Testis (tissue), 2 donors: ENCODE results near the gene COX10.

Experiments used
- POLR2A ChIP-seq: fragments of 450-650 bp; IDR thresholded peaks from one replicate; pipeline ENCODE4 v1.6.1; 2017; ENCODE audit warnings: antibody characterized with exemption, mild to moderate bottlenecking, moderate library complexity
- TF ChIP-seq, protein P1 (sequence below), 3 experiments: fragments of 450-650 bp in 2 of 3; fragments of 200-600 bp in 1 of 3; sonication (generic) in 1 of 3; IDR thresholded peaks; one replicate each; pipeline ENCODE4 v1.5.1; 2016 to 2019; ENCODE audit warnings: antibody characterized with exemption in 3 of 3, mild to moderate bottlenecking in 2 of 3, moderate library complexity in 1 of 3

DNA sequence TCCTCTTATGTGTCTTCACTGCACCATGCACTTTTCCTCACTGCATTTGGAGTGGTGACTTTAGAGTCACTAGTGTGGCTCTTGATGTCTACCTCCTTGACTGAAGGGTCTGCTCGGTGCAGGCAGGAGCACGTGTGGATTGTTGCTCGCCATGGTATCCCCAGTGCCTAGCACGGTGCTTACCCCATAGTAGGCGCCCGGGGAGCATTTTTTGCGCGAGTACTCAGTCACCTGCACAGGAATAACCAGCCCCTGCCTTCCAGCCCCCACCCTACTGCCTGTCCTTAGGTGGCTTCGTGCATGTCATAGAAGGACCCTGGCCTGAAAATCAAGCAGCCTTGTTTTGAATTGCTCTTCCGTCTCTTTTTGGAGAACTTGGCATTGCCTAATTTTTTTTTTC lies 136.1 kb downstream of the COX10 start:
- TF ChIP-seq POLR2A = no peak
- TF ChIP-seq, protein P1, sequence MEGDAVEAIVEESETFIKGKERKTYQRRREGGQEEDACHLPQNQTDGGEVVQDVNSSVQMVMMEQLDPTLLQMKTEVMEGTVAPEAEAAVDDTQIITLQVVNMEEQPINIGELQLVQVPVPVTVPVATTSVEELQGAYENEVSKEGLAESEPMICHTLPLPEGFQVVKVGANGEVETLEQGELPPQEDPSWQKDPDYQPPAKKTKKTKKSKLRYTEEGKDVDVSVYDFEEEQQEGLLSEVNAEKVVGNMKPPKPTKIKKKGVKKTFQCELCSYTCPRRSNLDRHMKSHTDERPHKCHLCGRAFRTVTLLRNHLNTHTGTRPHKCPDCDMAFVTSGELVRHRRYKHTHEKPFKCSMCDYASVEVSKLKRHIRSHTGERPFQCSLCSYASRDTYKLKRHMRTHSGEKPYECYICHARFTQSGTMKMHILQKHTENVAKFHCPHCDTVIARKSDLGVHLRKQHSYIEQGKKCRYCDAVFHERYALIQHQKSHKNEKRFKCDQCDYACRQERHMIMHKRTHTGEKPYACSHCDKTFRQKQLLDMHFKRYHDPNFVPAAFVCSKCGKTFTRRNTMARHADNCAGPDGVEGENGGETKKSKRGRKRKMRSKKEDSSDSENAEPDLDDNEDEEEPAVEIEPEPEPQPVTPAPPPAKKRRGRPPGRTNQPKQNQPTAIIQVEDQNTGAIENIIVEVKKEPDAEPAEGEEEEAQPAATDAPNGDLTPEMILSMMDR (IDR thresholded peaks at IDR 0.05) = no peak
